Spleen (tissue), 7 donors: ENCODE results near the gene PPP1R3A.

Source experiments
- POLR2A ChIP-seq, 3 donors: fragments of 450-650 bp; IDR thresholded peaks; one replicate each; pipeline ENCODE4 v1.5.1; 2017; ENCODE audit warnings: antibody characterized with exemption in 3 of 3, mild to moderate bottlenecking in 1 of 3
- POLR2AphosphoS5 ChIP-seq, 3 donors: sonication (generic); formaldehyde crosslinking; IDR thresholded peaks; one replicate each; pipeline ENCODE4 v1.5.1; 2017; ENCODE audit warnings: antibody characterized with exemption in 3 of 3
- TF ChIP-seq, protein P1 (sequence below), 11 experiments: fragments of 200-600 bp in 7 of 11; fragments of 450-650 bp in 4 of 11; sonication (generic) in 4 of 11; IDR thresholded peaks in 8 of 11; conservative IDR thresholded peaks in 3 of 11; 1 replicate in 7 of 11; 2 replicates in 4 of 11; pipeline versions ENCODE4 v1.4.0 to v1.8.0; 2016 to 2021; ENCODE audit warnings: antibody characterized with exemption in 11 of 11, inconsistent platforms in 4 of 11, mild to moderate bottlenecking in 1 of 11
- donor health status: DM: no; HTN: no; CAD: no; lungs with moderate emphysema.
- donor health status: DM: no; HTN: no; CAD: no.
- donor health status: DM: no; HTN: no; CAD: no.

DNA sequence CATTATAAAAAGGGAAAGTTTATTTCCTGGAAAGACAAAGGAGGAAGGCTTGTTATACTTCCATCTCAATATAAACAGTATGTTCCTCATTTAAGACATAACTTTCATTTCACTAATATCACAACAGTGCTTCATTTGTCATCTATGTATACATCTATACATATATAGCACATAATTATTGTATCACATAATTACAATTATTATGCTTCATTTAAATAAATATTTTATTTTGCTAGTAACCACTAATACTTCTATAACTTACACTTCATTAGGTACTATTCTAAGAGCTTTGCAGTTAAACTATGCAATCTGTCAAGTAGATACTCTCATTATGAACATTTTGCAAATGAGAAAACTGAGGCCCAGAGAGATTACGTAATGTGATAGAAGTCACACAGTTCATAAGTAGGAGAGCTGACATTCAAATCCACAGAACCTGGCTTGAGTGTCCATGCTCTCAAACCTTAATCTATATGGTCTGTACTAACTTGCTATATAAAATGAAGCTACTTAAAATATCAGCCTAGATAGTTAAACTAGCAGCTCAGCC, 86.5 kb downstream of the PPP1R3A start:
- TF ChIP-seq, protein P1, sequence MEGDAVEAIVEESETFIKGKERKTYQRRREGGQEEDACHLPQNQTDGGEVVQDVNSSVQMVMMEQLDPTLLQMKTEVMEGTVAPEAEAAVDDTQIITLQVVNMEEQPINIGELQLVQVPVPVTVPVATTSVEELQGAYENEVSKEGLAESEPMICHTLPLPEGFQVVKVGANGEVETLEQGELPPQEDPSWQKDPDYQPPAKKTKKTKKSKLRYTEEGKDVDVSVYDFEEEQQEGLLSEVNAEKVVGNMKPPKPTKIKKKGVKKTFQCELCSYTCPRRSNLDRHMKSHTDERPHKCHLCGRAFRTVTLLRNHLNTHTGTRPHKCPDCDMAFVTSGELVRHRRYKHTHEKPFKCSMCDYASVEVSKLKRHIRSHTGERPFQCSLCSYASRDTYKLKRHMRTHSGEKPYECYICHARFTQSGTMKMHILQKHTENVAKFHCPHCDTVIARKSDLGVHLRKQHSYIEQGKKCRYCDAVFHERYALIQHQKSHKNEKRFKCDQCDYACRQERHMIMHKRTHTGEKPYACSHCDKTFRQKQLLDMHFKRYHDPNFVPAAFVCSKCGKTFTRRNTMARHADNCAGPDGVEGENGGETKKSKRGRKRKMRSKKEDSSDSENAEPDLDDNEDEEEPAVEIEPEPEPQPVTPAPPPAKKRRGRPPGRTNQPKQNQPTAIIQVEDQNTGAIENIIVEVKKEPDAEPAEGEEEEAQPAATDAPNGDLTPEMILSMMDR (IDR thresholded peaks at IDR 0.05 in 8 of 11, conservative IDR thresholded peaks at IDR 0.05 in 3 of 11) = no peak
- no peak for TF ChIP-seq POLR2AphosphoS5 (IDR thresholded peaks at IDR 0.05)
- TF ChIP-seq POLR2A (IDR thresholded peaks at IDR 0.05) = no peak
